Epidermal melanocyte (primary cell): ENCODE measurements around the gene PHACTR1.
"Not testable (repeated sequence)": the region's sequence is repeated elsewhere in the genome, so short reads cannot be mapped to it uniquely, and the experiment has no call there.

ENCODE experiments used
- DNase-seq: peaks from one replicate; pipeline ENCODE4 v3.0.0; 2011; ENCODE audit warnings: low spot score; ENCODE audit not compliant: insufficient read length

Gene PHACTR1

DNA sequence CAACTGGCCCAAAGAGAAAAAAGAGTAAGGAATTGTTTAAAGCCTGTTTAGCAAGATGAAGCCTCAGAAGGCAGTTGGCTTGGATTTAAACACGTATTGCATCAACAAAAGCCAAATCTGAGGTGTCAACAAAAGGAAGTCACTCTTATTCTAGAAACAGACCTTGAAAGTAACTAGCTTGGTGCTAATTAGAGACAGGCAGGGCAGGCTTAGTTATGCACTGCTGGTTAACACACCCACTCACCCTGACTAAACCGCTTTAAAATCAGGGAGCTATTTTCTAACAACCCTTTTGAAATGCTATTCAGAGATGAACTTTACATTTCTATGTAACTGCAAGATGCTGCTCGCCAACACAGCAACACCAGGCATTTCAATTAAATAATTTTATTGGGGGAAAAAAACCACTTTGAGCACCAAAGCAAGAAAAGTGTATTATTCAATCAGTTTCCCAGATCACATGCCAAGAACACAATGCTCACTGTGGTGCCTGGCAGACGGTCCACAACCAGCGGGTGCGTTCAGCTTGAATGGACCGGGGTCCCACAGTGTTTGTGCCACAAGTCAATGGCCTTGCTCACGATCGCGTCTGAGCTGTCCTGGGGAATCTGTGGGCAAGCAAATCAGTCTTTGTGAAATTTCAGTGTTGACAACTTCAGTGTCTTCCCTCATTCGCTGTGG lies 588.2 kb downstream of the PHACTR1 start:
- DNase-seq, result no peak

DNA sequence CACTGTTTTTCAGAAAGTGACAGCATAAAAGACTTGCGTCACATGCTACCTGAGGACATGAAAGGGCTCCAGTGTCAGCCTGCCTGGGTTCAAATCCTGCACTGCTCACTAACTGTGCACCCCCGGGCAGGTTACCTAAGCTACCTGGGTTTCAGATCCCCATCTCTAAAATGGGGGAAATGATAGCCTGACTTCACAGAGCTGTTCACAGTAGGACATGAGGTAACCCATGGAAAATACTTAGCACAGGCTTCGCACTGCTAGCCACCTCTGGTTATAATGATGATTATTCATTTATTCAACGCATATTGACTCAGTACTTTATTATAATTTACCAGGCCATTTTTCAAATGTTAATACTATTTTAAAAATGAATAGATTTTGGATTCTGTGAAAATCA lies 588.7 kb downstream of the PHACTR1 start:
- DNase-seq, result no peak

GRCh38 chr6:13305791-13306190 lies 589.2 kb downstream of the PHACTR1 start:
- DNase-seq, result no peak

- DNase-seq, result no peak
Measured at GRCh38 chr6:13307508-13307995, 591.0 kb downstream of the PHACTR1 start.

DNA sequence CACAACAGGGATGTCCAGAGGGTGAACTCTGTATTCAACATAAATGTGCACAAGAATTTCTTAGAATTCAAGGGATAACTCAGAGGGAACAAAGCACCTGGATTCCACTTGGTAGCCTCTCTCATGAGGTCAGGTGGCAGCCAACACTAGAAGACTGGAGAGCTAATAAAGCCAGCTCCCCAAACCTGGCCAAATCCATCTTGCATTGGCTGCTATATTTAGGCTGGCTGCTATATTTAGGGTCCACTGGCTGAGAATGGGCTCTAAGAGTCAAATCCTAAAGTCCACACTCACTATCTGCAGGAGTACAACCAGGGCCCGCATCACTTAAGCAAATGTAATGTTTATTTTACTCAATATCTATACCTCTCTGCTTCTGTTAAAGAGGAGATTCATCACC lies 591.8 kb downstream of the PHACTR1 start:
- no peak for DNase-seq

DNA sequence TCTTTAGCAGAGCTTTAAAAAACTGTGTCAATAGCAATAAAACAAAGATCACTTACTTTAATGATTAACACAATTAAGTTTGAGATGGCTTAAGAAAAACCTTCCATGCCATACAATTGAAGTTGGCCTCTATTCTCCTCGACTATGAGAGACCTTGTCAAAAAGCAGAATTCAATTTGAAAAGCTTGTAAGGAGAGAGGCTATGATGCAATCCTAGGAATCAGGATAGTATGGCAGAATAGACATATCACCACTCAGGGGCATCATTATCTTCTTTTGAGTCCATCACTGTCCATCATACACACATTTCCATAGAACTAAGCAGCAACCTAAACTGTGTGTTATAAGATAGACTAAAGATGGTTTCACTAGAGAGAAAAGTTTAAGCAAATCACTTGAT lies 594.6 kb downstream of the PHACTR1 start:
- DNase-seq, result no peak

- DNase-seq, result no peak
Measured at GRCh38 chr6:13314806-13315205, 598.2 kb downstream of the PHACTR1 start.

- no peak for DNase-seq
Measured at GRCh38 chr6:13315896-13316295, 599.3 kb downstream of the PHACTR1 start.

DNA sequence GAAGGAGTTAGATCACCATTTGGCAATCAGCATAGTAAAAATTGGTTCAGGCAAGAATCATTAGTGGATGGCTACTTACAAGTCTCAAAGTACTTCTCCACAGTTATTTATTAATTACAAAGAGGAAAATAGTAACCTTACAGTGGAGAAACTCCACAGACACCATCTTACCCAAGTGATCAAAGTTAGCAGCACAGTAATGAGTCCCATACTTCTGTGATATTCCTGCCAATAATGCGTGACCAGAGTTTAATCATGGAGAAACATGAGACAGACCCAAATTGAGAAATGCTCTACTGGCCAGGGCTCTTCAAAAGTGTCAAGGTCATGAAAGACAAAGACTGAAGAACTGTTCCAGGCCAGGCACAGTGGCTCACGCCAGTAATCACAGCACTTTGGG lies 602.3 kb downstream of the PHACTR1 start:
- DNase-seq, result no peak

DNA sequence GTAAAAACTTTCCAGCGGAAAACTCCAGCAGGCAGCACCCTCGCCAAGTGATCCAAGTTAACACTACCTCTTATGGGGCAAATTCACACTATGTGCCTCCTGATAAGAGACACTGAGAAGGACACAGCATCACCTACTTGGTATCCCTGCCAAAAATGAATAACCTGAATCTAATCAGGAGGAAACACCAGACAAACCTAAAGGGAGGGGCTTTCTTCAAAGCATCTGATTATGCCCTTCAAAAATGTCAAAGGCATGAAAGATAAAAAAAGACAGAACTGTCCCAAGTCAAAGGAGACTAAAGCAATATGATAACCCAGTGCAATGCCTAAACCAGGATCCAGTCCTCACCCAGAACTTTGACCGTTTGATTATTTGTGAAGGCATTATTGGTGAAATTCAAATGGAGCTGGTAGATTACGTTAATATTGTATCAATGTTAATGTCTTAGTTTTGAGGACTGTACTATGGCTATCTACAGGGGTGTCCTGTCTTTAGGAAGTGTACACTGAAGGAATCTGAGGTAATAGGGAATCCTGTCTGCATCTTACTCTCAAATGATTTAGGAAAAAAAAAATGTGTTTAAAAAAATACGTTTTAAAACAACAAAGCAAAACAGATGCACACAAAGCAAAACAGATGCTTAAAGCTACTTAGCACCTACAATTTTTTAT lies 603.5 kb downstream of the PHACTR1 start:
- DNase-seq, result no peak

- not testable (repeated sequence) for DNase-seq
Measured at GRCh38 chr6:13326031-13326586, 609.5 kb downstream of the PHACTR1 start.

DNA sequence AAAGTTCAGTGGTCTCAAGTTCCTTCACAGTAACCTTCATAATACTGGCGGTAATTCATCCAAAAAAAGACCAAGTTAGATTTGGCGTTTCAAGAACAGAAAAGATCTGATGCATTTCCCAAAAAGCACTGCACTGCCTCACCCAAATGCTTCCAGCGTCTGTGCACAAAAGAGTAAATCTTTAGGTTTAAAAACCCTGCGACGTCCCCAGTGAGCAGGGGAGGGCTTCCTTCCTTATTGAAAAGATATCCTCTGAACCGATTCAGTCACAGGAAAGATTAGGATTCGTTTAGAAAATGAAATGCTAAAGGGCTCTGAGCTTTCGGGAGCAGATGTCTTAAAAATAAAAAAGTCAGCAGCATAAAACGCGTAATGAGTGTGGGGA lies 611.1 kb downstream of the PHACTR1 start:
- no peak for DNase-seq

DNA sequence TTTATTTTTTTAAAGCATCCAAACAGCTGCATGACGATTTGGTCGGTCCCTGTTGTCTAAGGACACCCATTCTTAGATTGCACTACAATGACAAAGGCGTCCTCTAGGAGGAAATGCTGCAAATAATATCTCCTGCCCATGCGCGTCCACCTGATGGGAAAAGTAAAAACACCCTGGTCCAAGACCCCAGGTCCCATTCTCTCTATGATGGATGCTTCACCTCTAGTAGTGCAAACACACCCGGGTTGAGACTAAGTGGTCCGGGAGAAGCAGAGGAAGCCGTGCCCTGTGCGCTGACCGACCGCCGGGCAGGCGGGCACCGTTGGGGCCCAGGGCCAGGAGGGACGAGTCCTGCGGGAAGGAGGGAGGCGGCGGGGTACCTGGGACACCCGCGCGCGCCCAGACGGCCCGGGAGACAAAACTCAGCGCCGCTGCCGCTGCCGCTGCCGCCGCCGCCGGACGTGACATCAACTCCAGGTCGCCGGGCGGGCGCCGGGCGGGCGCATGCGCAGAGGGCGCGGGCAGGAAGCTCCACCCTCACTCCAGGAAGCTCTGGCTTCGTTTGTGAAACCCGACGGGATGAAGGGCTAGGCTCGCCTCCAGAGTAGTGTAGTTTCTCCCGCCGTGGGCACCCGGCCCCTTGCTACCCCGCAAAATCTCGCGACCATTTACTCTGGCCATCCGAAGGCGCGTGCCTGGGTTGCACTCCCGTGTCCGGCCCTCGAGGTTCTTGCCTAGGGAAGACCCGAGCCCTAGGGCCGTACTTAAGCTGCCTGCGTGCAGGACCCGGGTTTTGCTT lies 611.7 kb downstream of the PHACTR1 start, which contains the start of gene TBC1D7:
TSS of gene TBC1D7 (minus strand) at position 462 of the 799 bp plus-strand sequence. CDS start 1,639 bp downstream, outside the sequence.
- peak; percentile 89 for DNase-seq

DNA sequence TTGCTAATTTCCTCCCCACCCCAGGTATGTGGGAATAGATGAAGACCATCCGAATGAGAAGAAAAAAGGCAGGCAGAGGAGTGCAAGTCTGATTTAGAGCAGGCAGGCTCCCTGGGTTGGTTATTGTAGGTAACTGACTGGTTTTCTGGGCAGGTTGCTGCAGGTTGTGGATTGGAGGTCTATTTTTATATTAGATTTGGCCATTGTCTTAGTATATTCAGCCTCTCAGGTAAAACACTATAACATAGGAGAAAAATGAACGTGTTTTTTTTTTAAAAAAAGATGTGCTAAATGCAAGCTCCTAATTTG lies 612.3 kb downstream of the PHACTR1 start:
- DNase-seq, result no peak

DNA sequence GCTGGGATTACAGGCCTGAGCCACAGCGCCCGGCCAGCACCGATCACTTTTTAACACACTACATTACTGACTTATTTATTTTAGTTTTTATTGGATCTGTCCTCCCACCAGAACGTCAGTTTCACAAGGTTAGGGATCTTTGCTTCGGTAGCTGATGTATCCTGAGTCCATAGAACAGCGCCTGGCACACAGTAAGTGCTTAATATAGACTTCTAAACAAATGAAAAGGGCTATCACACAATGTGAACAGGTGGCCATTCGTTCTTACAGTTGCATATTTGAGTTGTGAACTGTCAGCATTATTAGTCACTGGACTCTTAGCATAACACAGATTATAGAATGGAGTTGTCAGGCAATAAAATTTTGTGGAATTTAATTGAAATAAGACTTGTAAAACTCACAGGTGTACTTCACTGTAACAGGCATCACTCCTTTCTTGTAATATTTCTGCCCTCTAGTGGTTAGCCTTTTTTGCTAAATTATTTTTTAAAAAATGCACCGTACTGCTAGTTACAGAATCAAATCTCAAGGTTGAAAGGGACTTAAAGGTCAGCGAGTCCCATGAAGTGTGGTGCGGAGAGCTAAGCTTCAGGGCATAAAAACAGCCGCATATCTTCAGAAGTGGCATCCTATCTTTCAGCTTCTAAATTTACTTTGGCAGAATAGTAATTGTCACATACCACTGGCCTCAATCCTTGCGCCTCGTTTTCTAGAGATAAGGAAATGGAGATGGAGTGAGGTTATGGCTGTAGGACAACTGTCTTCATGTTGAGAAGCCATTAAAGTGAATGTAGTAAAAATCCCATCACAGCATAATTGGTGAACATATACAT lies 615.2 kb downstream of the PHACTR1 start:
- no peak for DNase-seq

GRCh38 chr6:13332349-13332706 lies 615.8 kb downstream of the PHACTR1 start:
- DNase-seq, result no peak

DNA sequence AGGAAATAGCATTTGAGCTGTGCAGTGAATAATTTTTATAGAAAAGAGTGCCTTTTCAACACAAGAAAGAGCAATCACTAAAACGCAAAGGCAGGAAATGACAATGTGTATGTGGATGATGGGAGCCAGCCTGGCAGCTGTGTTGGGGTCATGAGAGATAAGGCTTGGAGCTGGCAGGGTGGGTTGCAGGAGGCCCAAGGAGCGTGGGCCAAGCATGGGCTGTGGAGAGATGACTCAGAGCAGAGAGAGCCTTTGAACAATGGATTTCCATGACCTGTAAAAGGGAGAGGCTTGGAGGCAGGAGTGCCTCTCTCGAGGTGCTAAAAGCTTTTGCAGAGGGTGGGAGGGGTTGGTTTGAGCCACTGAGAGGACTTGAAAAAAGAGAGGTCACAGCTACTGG lies 618.4 kb downstream of the PHACTR1 start:
- DNase-seq, result no peak

DNA sequence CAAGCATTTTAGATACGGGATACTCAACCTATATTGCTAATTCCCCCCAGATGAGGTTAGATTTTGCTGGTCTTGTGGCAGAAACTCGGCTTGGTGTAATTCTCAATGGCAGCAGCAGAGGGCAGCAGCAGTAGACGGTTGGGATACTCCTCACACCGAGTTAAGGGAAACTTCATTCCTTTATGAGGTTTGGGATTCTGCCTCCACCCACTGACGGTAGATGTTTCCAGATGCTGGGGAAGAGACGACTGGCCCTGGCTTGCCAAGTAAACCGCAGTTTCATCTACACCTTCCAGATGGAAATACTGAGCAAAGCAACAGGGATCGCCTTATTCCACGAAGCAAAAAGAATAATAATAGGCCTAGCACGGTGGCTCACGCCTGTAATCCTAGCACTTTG lies 620.0 kb downstream of the PHACTR1 start:
- DNase-seq, result peak; percentile 81

GRCh38 chr6:13338038-13338437 lies 621.5 kb downstream of the PHACTR1 start:
- DNase-seq, result no peak
